Liver (tissue), 9 donors: ENCODE measurements around the gene FOXA2. TPM values are rescaled to one million over a fixed set of nuclear protein-coding genes. Genes with fewer than 3 reads are reported as not detected.

ENCODE experiments used
- DNase-seq: peaks from one replicate; pipeline ENCODE4 v3.0.0-alpha.2; 2017; ENCODE audit warnings: low spot score
- H3K27ac ChIP-seq, 2 donors: one replicate each; pipeline ENCODE4 v1.7.0; 2013; ENCODE audit warnings: inconsistent platforms in 2 of 2, low read length in 2 of 2, control low read depth in 1 of 2, low read depth in 1 of 2, mild to moderate bottlenecking in 1 of 2
- H3K27me3 ChIP-seq, 4 donors: one replicate each; pipeline versions ENCODE4 v1.6.1 to v1.7.0; 2013; ENCODE audit warnings: low read length in 3 of 4, inconsistent platforms in 1 of 4, mild to moderate bottlenecking in 1 of 4, moderate library complexity in 1 of 4; ENCODE audit not compliant: control insufficient read depth in 4 of 4, insufficient read depth in 4 of 4
- H3K36me3 ChIP-seq, 4 donors: one replicate each; pipeline versions ENCODE4 v1.6.1 to v1.7.0; 2013; ENCODE audit warnings: low read length in 3 of 4, mild to moderate bottlenecking in 3 of 4, low read depth in 1 of 4, moderate library complexity in 1 of 4; ENCODE audit not compliant: control insufficient read depth in 4 of 4, insufficient read depth in 3 of 4
- H3K4me1 ChIP-seq, 4 donors: one replicate each; pipeline versions ENCODE4 v1.6.1 to v1.7.0; 2013; ENCODE audit warnings: low read length in 3 of 4, mild to moderate bottlenecking in 3 of 4, moderate library complexity in 1 of 4; ENCODE audit not compliant: control insufficient read depth in 4 of 4, insufficient read depth in 4 of 4
- H3K4me3 ChIP-seq, 3 donors: one replicate each; pipeline versions ENCODE4 v1.6.1 to v1.7.0; 2013; ENCODE audit warnings: low read length in 3 of 3, control low read depth in 1 of 3, low read depth in 1 of 3, mild to moderate bottlenecking in 1 of 3
- H3K9ac ChIP-seq, 2 donors: one replicate each; pipeline ENCODE4 v1.7.0; 2013; ENCODE audit warnings: low read length in 2 of 2, mild to moderate bottlenecking in 2 of 2, moderate library complexity in 2 of 2, control low read depth in 1 of 2, low read depth in 1 of 2
- H3K9me3 ChIP-seq, 4 donors: one replicate each; pipeline versions ENCODE4 v1.6.1 to v1.7.0; 2013; ENCODE audit warnings: low read length in 3 of 4; ENCODE audit not compliant: control insufficient read depth in 4 of 4
- EGR1 ChIP-seq, 2 donors: IDR thresholded peaks; 2 replicates each; pipeline ENCODE4 v1.6.1; 2016 to 2018; ENCODE audit warnings: antibody characterized with exemption in 2 of 2, low read depth in 2 of 2
- GABPA ChIP-seq, 2 donors: IDR thresholded peaks in 1 of 2; conservative IDR thresholded peaks in 1 of 2; 2 replicates each; pipeline ENCODE4 v1.6.1; 2016; ENCODE audit warnings: antibody characterized with exemption in 2 of 2, mild to moderate bottlenecking in 1 of 2, moderate library complexity in 1 of 2
- HNF4A ChIP-seq, 2 donors: conservative IDR thresholded peaks; 2 replicates each; pipeline ENCODE4 v1.6.1; 2016; ENCODE audit warnings: antibody characterized with exemption in 2 of 2, mild to moderate bottlenecking in 2 of 2
- HNF4G ChIP-seq: IDR thresholded peaks from 2 replicates; pipeline ENCODE4 v1.6.1; 2016; ENCODE audit warnings: antibody characterized with exemption
- JUND ChIP-seq, 2 donors: IDR thresholded peaks; 2 replicates each; pipeline ENCODE4 v1.6.1; 2016; ENCODE audit warnings: antibody characterized with exemption in 2 of 2
- RAD21 ChIP-seq, 2 donors: IDR thresholded peaks; 2 replicates each; pipeline ENCODE4 v1.6.1; 2016; ENCODE audit warnings: antibody characterized with exemption in 2 of 2, mild to moderate bottlenecking in 2 of 2
- REST ChIP-seq: IDR thresholded peaks from 2 replicates; pipeline ENCODE4 v1.6.1; 2016; ENCODE audit warnings: antibody characterized with exemption, mild to moderate bottlenecking
- RXRA ChIP-seq, 2 donors: IDR thresholded peaks; 2 replicates each; pipeline ENCODE4 v1.6.1; 2017 to 2018; ENCODE audit warnings: antibody characterized with exemption in 2 of 2, mild to moderate bottlenecking in 1 of 2
- SP1 ChIP-seq: IDR thresholded peaks from 2 replicates; pipeline ENCODE4 v1.6.1; 2018; ENCODE audit warnings: antibody characterized with exemption, mild to moderate bottlenecking
- TAF1 ChIP-seq: conservative IDR thresholded peaks from 2 replicates; pipeline ENCODE4 v1.6.1; 2016; ENCODE audit warnings: antibody characterized with exemption, mild to moderate bottlenecking
- WGBS: extraction: QIAGEN DNeasy Blood & Tissue Kit; methylation state at CpG from one replicate; pipeline ENCODE4 v1.1.7; 2013; 5-methylcytosine and 5-hydroxymethylcytosine counted together
- polyA plus RNA-seq, 2 donors: library from polyadenylated mRNA; stranded (reverse) in 1 of 2; unstranded in 1 of 2; fragments of 200-250 nt in 1 of 2; fragments of >200 nt in 1 of 2; fragmentation: Nextera tagmentation in 1 of 2; extraction: Ambion mirVana in 1 of 2; gene quantifications; one replicate each; pipeline versions ENCODE4 v1.2.1 to v1.2.3, GENCODE V29; 2013 to 2015
- total RNA-seq, 2 donors: library from RNA; depleted of rRNA; stranded (reverse); fragments of >200 nt; gene quantifications; one replicate each; pipeline ENCODE4 v1.2.3, GENCODE V29; 2014
- TF ChIP-seq, protein P1 (sequence below): IDR thresholded peaks from 2 replicates; pipeline ENCODE4 v1.6.1; 2016; ENCODE audit warnings: antibody characterized with exemption
- TF ChIP-seq, protein P2 (sequence below): IDR thresholded peaks from 2 replicates; pipeline ENCODE4 v1.6.1; 2016; ENCODE audit warnings: antibody characterized with exemption
- donor health status: healthy.
- donor health status: healthy.
- donor health status: healthy.
- donor health status: healthy.
- donor health status: healthy.

The FOXA2 gene
- total and polyA plus RNA-seq, 4 donors = 5.2 to 12.7 (median 11.1) TPM

GRCh38 chr20:22626496-22626895 is 42.1 kb upstream of the FOXA2 start:
- Histone ChIP-seq H3K27me3 (peaks cover 0 to 2% (median 0%) of the 10 kb centered on the region in 4 donors), H3K27ac (no peak overlapping the region), H3K9ac (no peak overlapping the region), H3K4me3 (no peak overlapping the region), H3K9me3 (no peaks in the 10 kb centered on the region), H3K4me1 (no peaks in the 10 kb centered on the region), H3K36me3 (no peaks in the 10 kb centered on the region)
- WGBS = 84% methylated on average over 1 of the region's 1 CpG
- no peak for TF ChIP-seq EGR1 (IDR thresholded peaks at IDR 0.05; ENCODE audit: low read depth in 2 of 2)
- no peak for TF ChIP-seq SP1
- no peak for TF ChIP-seq HNF4G
- no peak for TF ChIP-seq REST
- TF ChIP-seq, protein P1, sequence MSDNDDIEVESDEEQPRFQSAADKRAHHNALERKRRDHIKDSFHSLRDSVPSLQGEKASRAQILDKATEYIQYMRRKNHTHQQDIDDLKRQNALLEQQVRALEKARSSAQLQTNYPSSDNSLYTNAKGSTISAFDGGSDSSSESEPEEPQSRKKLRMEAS = no peak
- TF ChIP-seq, protein P2, sequence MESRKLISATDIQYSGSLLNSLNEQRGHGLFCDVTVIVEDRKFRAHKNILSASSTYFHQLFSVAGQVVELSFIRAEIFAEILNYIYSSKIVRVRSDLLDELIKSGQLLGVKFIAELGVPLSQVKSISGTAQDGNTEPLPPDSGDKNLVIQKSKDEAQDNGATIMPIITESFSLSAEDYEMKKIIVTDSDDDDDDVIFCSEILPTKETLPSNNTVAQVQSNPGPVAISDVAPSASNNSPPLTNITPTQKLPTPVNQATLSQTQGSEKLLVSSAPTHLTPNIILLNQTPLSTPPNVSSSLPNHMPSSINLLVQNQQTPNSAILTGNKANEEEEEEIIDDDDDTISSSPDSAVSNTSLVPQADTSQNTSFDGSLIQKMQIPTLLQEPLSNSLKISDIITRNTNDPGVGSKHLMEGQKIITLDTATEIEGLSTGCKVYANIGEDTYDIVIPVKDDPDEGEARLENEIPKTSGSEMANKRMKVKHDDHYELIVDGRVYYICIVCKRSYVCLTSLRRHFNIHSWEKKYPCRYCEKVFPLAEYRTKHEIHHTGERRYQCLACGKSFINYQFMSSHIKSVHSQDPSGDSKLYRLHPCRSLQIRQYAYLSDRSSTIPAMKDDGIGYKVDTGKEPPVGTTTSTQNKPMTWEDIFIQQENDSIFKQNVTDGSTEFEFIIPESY = no peak
- no peak for DNase-seq

GRCh38 chr20:22623211-22623610 is 38.8 kb upstream of the FOXA2 start:
- no peak overlapping the region for H3K27ac ChIP-seq
- no peaks in the 10 kb centered on the region for H3K9me3 ChIP-seq
- no peaks in the 10 kb centered on the region for H3K4me1 ChIP-seq
- no peak for DNase-seq
- TF ChIP-seq HNF4G = no peak
- no peak for TF ChIP-seq REST
- TF ChIP-seq SP1 = no peak
- no peak for TF ChIP-seq EGR1 (IDR thresholded peaks at IDR 0.05; ENCODE audit: low read depth in 2 of 2)
- H3K4me3 ChIP-seq = no peak overlapping the region
- H3K36me3 ChIP-seq = no peaks in the 10 kb centered on the region
- 88% methylated on average over 6 of the region's 6 CpGs for WGBS
- no peak overlapping the region for H3K9ac ChIP-seq
- peaks cover 0 to 2% (median under 1%) of the 10 kb centered on the region in 4 donors for H3K27me3 ChIP-seq

DNA sequence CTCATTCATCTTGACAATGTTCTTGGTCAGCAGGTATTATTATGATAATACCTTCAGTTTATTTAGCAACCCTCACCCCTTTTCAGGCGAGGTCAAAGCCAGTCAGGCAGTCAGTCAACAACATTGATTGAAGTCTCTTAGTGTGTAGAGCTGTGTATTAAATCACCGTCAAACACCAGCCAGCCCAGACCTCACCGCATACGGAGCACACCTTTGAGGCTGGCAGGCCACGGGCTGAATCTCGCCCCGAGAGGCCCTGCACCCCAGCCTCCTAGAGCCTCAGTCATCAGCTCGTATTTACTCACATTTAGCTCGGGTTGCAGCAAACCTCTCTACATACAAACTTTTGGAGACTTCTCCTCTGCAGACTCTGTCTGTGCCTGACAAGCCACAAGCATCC is 36.0 kb upstream of the FOXA2 start:
- Histone ChIP-seq H3K4me3 (no peak overlapping the region), H3K9me3 (no peaks in the 10 kb centered on the region), H3K27me3 (peaks cover 0 to 6% (median 3%) of the 10 kb centered on the region in 4 donors), H3K36me3 (no peaks in the 10 kb centered on the region), H3K27ac (no peak overlapping the region), H3K4me1 (no peaks in the 10 kb centered on the region), H3K9ac (no peak overlapping the region)
- 45% methylated on average over 9 of the region's 9 CpGs for WGBS
- DNase-seq = no peak
- TF ChIP-seq HNF4G (no peak), GABPA (IDR thresholded peaks at IDR 0.05 in 1 of 2, conservative IDR thresholded peaks at IDR 0.05 in 1 of 2) (no peak), SP1 (no peak), TAF1 (no peak), HNF4A (conservative IDR thresholded peaks at IDR 0.05) (no peak), RXRA (IDR thresholded peaks at IDR 0.05) (no peak), JUND (IDR thresholded peaks at IDR 0.05) (no peak), RAD21 (IDR thresholded peaks at IDR 0.05) (no peak)
- TF ChIP-seq, protein P2 = no peak
- TF ChIP-seq, protein P1 = no peak
